ENCODE data around the gene ARMC2.

GRCh38 chr6:109009236-109009961, 161.2 kb downstream of the ARMC2 start:
- TF ChIP-seq POLR2A (IDR thresholded peaks at IDR 0.05) (peak; percentile 85), POLR2AphosphoS5 (IDR thresholded peaks at IDR 0.05) (peak; percentile 53 to 95 (median 85))
- TF ChIP-seq, protein P1, sequence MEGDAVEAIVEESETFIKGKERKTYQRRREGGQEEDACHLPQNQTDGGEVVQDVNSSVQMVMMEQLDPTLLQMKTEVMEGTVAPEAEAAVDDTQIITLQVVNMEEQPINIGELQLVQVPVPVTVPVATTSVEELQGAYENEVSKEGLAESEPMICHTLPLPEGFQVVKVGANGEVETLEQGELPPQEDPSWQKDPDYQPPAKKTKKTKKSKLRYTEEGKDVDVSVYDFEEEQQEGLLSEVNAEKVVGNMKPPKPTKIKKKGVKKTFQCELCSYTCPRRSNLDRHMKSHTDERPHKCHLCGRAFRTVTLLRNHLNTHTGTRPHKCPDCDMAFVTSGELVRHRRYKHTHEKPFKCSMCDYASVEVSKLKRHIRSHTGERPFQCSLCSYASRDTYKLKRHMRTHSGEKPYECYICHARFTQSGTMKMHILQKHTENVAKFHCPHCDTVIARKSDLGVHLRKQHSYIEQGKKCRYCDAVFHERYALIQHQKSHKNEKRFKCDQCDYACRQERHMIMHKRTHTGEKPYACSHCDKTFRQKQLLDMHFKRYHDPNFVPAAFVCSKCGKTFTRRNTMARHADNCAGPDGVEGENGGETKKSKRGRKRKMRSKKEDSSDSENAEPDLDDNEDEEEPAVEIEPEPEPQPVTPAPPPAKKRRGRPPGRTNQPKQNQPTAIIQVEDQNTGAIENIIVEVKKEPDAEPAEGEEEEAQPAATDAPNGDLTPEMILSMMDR (IDR thresholded peaks at IDR 0.05) = peak; percentile 34 to 73 (median 47)
